Esophagus (tissue), 2 donors: ENCODE data around the gene TGFBRAP1. TPM values are rescaled to one million over a fixed set of nuclear protein-coding genes. Genes with fewer than 3 reads are reported as not detected.

ENCODE experiments used
- polyA plus RNA-seq, 2 donors: library from polyadenylated mRNA; stranded (reverse); fragments of 200-250 nt; gene quantifications; one replicate each; pipeline ENCODE4 v1.2.3, GENCODE V29; 2013
- donor health status: healthy with polysubstance abuse.
- donor health status: Bipolar disorder and iron deficiency.

The TGFBRAP1 gene
- polyA plus RNA-seq, 2 donors = 2.3 to 5.3 TPM

Other genes with a start within 250 kb of the TGFBRAP1 start
- gene GPR45, start 88.0 kb downstream of the TGFBRAP1 start, polyA plus RNA-seq = not detected
- gene C2orf49, start 7.8 kb upstream of the TGFBRAP1 start, polyA plus RNA-seq = 1 to 10 TPM; 6.6 to 8.7 TPM
- gene FHL2, start 69.3 kb upstream of the TGFBRAP1 start, polyA plus RNA-seq = 10 to 100 TPM; 17.6 to 55.5 TPM